Measurements from ENCODE around the gene ZNF174. TPM values are rescaled to one million over a fixed set of nuclear protein-coding genes. Genes with fewer than 3 reads are reported as not detected.

Gene ZNF174
- total RNA-seq, 2 experiments from 2014 or later: 11.4 to 12.7 TPM

DNA sequence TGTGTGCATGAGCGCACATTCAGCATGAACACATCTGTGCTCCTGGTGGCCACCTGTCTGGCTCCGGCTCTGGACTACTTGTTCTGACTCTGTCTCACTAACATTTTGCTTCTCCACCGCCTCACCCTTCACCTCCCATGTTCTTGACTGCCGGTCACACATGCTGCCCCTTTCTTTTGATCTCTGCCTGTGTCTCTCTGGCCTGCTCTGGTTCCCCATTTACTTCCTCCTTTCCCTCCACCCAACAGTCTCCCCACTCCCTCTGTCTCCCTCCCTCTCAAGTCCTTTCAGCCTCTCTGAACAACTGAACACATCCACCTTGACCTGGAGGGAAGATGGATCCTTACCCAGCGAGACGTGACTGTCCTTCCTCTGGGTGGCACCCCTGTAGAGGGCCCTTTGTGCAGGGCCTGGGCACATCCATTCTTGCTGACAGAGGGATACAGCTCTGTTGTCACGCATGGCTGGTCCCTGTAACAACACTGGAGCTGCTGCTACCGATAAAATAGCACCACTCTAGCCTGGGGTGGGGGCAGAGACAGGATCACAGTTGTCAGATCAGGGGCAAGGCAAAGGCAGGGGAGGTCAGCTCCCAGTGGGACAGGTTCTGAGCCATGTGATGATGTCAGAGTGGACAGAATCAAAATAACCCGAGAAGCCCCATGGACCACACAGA lies 11.2 kb upstream of the ZNF174 start:
- H3K9me3 Mint-ChIP-seq: peaks cover 56% of the 10 kb centered on the region
- POLR2A ChIA-PET: no interaction called here
- no peak for DNase-seq

GRCh38 chr16:3400446-3400778 lies 603 bp upstream of the ZNF174 start:
- Mint-ChIP-seq H3K27ac (peak overlapping the region; percentile 82), H3K4me1 (peaks cover 33% of the 10 kb centered on the region), H3K27me3 (no peaks in the 10 kb centered on the region), H3K4me3 (peak overlapping the region; percentile 80), H3K9me3 (peaks cover 46% of the 10 kb centered on the region), H3K36me3 (ENCODE audit: low read depth) (peaks cover 74% of the 10 kb centered on the region)
- POLR2A ChIA-PET: interaction anchor here (0.5 to 1.5 kb wide), 2 partner anchors 43 to 78 kb away, joined by 3 read pairs; partner anchors contain the start of genes NAA60 and ZNF597
- CTCF ChIA-PET: interaction anchor here (0.7 to 2.3 kb wide), 6 partner anchors 14 to 216 kb away, joined by 3 to 7 read pairs (median 3); no protein-coding TSS in a partner anchor
- DNase-seq: no peak

More for the DNA sequence above, 11.2 kb upstream of the ZNF174 start:
- Mint-ChIP-seq H3K4me3 (no peak overlapping the region), H3K27me3 (no peaks in the 10 kb centered on the region), H3K4me1 (peaks cover 6% of the 10 kb centered on the region), H3K36me3 (ENCODE audit: low read depth) (peaks cover 90% of the 10 kb centered on the region), H3K27ac (no peak overlapping the region)
- CTCF ChIA-PET: interaction anchor here (1.2 kb wide), 1 partner anchor 164 kb away, joined by 4 read pairs; no protein-coding TSS in a partner anchor

- Mint-ChIP-seq H3K4me1 (peaks cover 33% of the 10 kb centered on the region), H3K4me3 (peak overlapping the region; percentile 80), H3K27me3 (no peaks in the 10 kb centered on the region), H3K27ac (peak overlapping the region; percentile 88), H3K9me3 (peaks cover 49% of the 10 kb centered on the region), H3K36me3 (ENCODE audit: low read depth) (peaks cover 73% of the 10 kb centered on the region)
- ChIA-PET CTCF (interaction anchor here (0.6 to 2.3 kb wide), 8 partner anchors 9 to 902 kb away, joined by 3 to 7 read pairs (median 3); no protein-coding TSS in a partner anchor), POLR2A (interaction anchor here (0.6 to 1.5 kb wide), 2 partner anchors 37 to 42 kb away, joined by 3 to 5 read pairs; partner anchors contain the start of genes NAA60 and ZNF597)
- DNase-seq: no peak
Measured at GRCh38 chr16:3401719-3402397, 843 bp downstream of the ZNF174 start.

DNA sequence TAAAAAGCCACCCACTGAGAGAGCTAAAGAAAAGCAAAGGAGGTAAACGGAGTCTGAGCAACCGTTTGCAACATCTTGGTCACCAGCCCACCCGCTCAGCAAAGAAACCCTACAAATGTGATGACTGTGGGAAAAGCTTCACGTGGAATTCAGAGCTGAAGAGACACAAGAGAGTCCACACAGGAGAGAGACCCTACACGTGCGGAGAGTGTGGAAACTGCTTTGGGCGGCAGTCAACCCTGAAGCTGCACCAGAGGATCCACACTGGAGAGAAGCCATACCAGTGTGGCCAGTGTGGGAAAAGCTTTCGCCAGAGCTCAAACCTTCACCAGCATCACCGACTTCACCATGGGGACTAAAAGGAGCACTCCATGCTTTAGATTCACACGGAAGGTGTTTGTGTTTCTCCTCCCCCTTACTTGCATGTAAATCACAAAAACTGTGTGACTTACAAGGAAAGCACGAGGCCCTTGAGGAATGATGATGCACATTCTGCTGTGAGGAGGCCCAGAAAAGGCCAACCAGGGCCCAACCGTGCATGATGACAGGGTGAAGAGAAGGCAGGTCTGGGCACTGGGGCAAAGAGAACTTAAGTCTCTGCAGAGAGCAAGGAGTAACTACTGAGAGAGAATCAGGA lies 7.7 kb downstream of the ZNF174 start:
- H3K27me3 Mint-ChIP-seq: no peaks in the 10 kb centered on the region
- peaks cover 6% of the 10 kb centered on the region for H3K4me1 Mint-ChIP-seq
- peaks cover 71% of the 10 kb centered on the region for H3K36me3 Mint-ChIP-seq (ENCODE audit: low read depth)
- peaks cover 67% of the 10 kb centered on the region for H3K9me3 Mint-ChIP-seq
- ChIA-PET POLR2A (interaction anchor here (0.7 kb wide), 1 partner anchor 34 kb away, joined by 4 read pairs; no protein-coding TSS in a partner anchor), CTCF (interaction anchor here (0.7 kb wide), 1 partner anchor 178 kb away, joined by 3 read pairs; no protein-coding TSS in a partner anchor)
- H3K4me3 Mint-ChIP-seq: no peak overlapping the region
- DNase-seq: no peak
- no peak overlapping the region for H3K27ac Mint-ChIP-seq

DNA sequence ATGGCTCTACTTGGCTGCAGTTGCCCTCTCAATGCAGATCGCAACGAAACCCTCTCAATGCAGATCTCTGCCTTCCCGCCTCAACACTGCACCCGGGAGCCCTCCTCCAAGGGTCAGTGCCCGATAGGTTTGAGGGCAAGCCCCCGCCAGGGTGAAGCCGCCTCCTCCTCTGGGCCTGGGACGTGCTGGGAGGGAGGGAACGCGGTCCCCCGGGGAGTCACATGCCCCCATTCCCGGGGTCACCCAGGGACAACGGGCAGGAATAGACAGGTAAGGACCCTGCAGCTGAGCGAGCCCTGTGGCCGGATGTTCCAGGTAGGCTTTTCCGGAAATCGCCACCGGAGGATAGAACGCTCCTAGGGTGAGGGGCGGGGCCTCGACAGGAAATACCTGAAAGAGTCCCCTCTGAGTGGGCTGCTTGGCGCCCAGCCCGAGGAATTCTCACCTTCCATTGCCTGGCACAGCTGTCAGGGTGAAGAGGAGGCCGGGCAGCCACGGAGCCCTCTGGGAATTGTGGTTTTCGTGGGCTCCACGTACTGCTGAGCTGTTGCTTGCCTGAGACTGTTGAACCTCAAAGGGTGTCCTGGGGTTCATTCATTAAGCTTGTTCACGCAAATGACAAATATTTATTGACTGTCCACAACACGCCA lies 12.8 kb downstream of the ZNF174 start:
- Mint-ChIP-seq H3K4me3 (no peak overlapping the region), H3K9me3 (peaks cover 44% of the 10 kb centered on the region), H3K36me3 (ENCODE audit: low read depth) (peaks cover 25% of the 10 kb centered on the region), H3K4me1 (no peaks in the 10 kb centered on the region), H3K27ac (no peak overlapping the region), H3K27me3 (no peaks in the 10 kb centered on the region)
- no peak for DNase-seq
- CTCF ChIA-PET: no interaction called here
- POLR2A ChIA-PET: no interaction called here

DNA sequence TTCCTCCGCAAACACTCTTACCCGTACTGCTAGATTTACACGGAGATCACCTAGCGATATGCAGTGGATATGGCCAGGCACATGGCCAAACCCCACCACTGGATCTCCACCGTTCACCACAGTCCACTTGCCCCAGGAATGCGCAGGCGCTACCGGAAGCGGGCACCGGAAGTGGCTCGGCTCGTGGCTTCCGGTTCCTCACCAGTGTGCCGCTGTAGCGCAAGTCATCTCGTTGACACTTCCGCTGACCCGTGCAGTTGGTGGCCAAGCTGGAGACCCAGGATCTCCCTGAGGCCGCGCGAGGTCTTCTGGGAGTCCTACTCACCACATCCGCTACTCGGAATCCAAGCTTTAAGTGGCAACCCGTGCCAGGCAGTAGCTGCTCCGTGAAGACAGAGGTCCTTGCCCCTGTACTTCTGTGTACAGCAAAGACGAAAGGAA lies 30.8 kb downstream of the ZNF174 start:
- ChIA-PET POLR2A (no interaction called here), CTCF (interaction anchor here (0.7 to 2.1 kb wide), 3 partner anchors 10 to 39 kb away, joined by 3 to 7 read pairs (median 4); partner anchors contain the start of genes NAA60 and ZNF597)
- H3K27me3 Mint-ChIP-seq: no peaks in the 10 kb centered on the region
- peak; percentile 52 for DNase-seq
- peak overlapping the region; percentile 80 for H3K27ac Mint-ChIP-seq
- H3K4me3 Mint-ChIP-seq: peak overlapping the region; percentile 19
- peaks cover 20% of the 10 kb centered on the region for H3K4me1 Mint-ChIP-seq
- H3K9me3 Mint-ChIP-seq: peaks cover 27% of the 10 kb centered on the region
- H3K36me3 Mint-ChIP-seq (ENCODE audit: low read depth): peaks cover 40% of the 10 kb centered on the region

GRCh38 chr16:3434373-3434772 lies 33.4 kb downstream of the ZNF174 start:
- Mint-ChIP-seq H3K27ac (peak overlapping the region; percentile 60), H3K4me3 (no peak overlapping the region), H3K27me3 (no peaks in the 10 kb centered on the region), H3K4me1 (peaks cover 20% of the 10 kb centered on the region), H3K9me3 (peaks cover 26% of the 10 kb centered on the region), H3K36me3 (ENCODE audit: low read depth) (peaks cover 59% of the 10 kb centered on the region)
- POLR2A ChIA-PET: no interaction called here
- DNase-seq: no peak
- CTCF ChIA-PET: no interaction called here

DNA sequence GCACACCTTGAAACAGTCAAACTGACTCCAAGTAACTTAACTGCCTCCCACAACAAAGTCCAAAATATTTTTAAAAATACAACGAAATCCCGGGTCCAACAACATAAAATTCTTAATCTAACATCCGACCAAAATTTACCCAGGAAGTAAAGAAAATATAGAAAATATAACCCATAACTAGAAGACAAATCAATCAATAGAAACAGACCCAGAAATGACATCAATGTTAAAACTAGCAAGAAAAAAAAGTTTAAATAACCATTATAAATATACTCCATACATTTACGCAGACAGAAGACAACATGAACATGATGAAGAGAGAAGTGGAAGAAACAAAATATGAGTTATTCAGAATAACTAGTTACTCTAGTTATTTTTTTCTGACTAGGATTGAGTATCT lies 38.6 kb downstream of the ZNF174 start:
- peaks cover 22% of the 10 kb centered on the region for H3K9me3 Mint-ChIP-seq
- no peaks in the 10 kb centered on the region for H3K27me3 Mint-ChIP-seq
- H3K4me1 Mint-ChIP-seq: peaks cover 17% of the 10 kb centered on the region
- ChIA-PET CTCF (no interaction called here), POLR2A (no interaction called here)
- H3K36me3 Mint-ChIP-seq (ENCODE audit: low read depth): peaks cover 52% of the 10 kb centered on the region
- H3K4me3 Mint-ChIP-seq: no peak overlapping the region
- no peak for DNase-seq
- H3K27ac Mint-ChIP-seq: no peak overlapping the region

DNA sequence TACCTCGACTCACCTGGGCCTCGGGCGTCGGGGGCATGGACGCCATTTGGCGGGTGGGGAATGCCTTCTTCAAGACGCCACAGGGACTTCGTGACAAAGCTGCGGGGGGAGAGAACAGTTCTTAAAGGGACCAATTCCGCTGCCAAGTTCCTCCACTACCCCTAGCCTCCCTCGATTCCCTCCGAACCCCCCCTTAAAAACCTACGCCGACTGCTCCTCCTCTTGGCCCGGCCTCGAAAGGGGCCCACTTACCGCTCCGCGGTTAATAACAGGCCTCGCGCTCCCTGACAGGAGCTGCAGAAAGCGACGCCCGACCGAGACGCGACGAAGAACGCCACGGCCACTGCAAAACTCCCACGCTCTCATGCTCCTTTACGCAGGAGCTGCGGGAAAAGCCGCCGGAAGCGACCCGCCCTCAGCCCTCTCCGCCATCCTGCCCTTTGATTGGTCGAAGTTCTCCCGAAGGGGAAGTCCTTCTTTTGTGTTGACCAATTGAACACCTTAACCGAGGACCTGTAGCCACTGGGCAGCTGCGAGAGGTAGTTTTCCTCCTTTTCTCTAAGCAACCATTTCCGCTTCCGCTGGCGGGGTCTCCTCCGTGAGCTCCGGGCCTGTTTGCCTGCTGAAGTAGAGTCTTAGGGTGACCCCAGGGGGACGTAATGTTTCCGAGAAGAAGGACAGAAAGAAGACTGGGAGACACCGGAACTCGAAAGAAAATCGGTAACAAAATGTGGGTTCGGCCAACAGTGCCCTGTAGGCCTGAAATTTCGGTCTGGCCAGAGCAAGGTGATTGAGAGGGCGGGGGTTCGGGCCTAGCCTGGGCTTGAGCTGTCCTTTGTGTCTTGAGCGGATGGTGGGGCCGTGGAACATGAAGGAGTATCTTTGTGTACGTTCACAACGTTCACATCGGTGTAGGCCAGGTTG lies 42.4 kb downstream of the ZNF174 start, which contains the start of the genes NAA60 and ZNF597:
TSS of gene NAA60 (plus strand) at position 573 of the 924 bp plus-strand sequence. CDS start 32,548 bp downstream, outside the sequence.
TSS of gene ZNF597 (minus strand) at position 397 of the 924 bp plus-strand sequence. CDS start at position 46, 351 bp downstream.
- POLR2A ChIA-PET: interaction anchor here (0.6 to 2.4 kb wide), 6 partner anchors 11 to 282 kb away, joined by 3 to 6 read pairs (median 3); partner anchors contain the start of genes ZNF174, ZNF263 and ZSCAN32
- Mint-ChIP-seq H3K4me1 (peaks cover 24% of the 10 kb centered on the region), H3K27ac (peak within 1 kb of the TSS; percentile 93), H3K4me3 (peak within 1 kb of the TSS; percentile 88), H3K9me3 (peaks cover 26% of the 10 kb centered on the region), H3K36me3 (ENCODE audit: low read depth) (peaks cover 52% of the 10 kb centered on the region), H3K27me3 (no peaks in the 10 kb centered on the region)
- DNase-seq: peak; percentile 84
- CTCF ChIA-PET: interaction anchor here (0.5 to 2.8 kb wide), 9 partner anchors 9 to 1616 kb away, joined by 3 to 7 read pairs (median 3); no protein-coding TSS in a partner anchor

- CTCF ChIA-PET: interaction anchor here (0.5 to 2.8 kb wide), 6 partner anchors 9 to 281 kb away, joined by 3 to 7 read pairs (median 3); no protein-coding TSS in a partner anchor
- Mint-ChIP-seq H3K27me3 (no peaks in the 10 kb centered on the region), H3K27ac (peak overlapping the region; percentile 93), H3K4me1 (peaks cover 24% of the 10 kb centered on the region), H3K36me3 (ENCODE audit: low read depth) (peaks cover 52% of the 10 kb centered on the region), H3K9me3 (peaks cover 26% of the 10 kb centered on the region), H3K4me3 (peak overlapping the region; percentile 88)
- POLR2A ChIA-PET: interaction anchor here (0.6 to 2.4 kb wide), 5 partner anchors 11 to 282 kb away, joined by 3 to 6 read pairs (median 3); partner anchors contain the start of genes ZNF174, ZNF263 and ZSCAN32
- DNase-seq: peak; percentile 43
Measured at GRCh38 chr16:3444032-3444388, 43.0 kb downstream of the ZNF174 start.

GRCh38 chr16:3454093-3454492 lies 53.1 kb downstream of the ZNF174 start:
- Mint-ChIP-seq H3K4me3 (no peak overlapping the region), H3K36me3 (ENCODE audit: low read depth) (peaks cover 25% of the 10 kb centered on the region), H3K27ac (no peak overlapping the region), H3K27me3 (no peaks in the 10 kb centered on the region), H3K4me1 (peaks cover 32% of the 10 kb centered on the region), H3K9me3 (peaks cover 8% of the 10 kb centered on the region)
- no peak for DNase-seq
- CTCF ChIA-PET: interaction anchor here (0.6 to 1.3 kb wide), 2 partner anchors 9 to 23 kb away, joined by 3 to 4 read pairs; no protein-coding TSS in a partner anchor
- POLR2A ChIA-PET: no interaction called here

Measured in activated CD4-positive, alpha-beta T cell treated with anti-CD3 and anti-CD28 coated beads, Interleukin-2, amount 10 ng/mL, durations not matched to agents 7 days and 5 days (primary cell).